Activated naive CD4-positive, alpha-beta T cell treated with anti-CD3 and anti-CD28 coated beads, Interleukin-2, amount 50 U/mL, for 16 hours (primary cell): ENCODE data around the gene LTBP2.

Experiments
- DNase-seq: peaks from one replicate; pipeline ENCODE4 v3.0.0-alpha.2; 2020

Gene LTBP2

DNA sequence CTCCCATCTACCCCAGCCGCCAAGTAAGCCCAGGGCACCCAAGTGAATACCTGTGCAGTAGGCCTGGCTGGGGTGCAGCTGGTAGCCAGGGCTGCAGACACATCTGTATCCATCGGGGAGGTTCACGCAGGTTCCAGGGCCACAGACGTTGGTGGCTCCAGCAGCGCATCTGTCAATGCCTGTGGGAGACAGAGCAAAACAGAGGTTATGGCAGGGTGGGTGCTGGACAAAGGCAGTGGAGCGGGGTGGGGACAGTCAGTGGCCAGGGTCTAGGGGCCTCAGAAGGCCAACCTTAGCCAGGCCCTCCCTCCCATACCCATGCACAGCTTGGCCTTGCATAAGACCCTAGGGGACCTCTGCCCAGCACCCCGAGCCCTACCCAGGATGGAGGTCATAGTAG lies 89.3 kb downstream of the LTBP2 start:
- no peak for DNase-seq

DNA sequence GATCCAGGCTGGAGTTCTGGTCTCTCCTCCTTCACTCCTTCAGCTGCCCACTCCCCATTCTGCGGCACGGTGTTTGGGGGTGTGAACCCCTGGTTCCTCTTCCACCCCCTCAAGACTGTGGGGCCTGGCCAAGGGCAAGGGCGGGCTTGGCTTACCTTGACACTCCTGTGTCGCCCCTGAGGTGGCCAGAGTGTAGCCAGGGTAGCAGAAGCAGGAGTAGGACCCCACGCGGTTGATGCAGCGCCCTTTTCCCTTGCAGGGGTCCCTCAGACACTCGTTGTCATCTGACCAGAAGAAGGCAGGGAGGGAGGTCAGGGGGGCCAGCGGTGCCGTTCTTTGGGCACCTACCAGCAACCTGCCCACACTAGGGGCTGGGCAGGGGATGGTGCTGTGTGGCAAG lies 90.3 kb downstream of the LTBP2 start:
- DNase-seq: no peak

DNA sequence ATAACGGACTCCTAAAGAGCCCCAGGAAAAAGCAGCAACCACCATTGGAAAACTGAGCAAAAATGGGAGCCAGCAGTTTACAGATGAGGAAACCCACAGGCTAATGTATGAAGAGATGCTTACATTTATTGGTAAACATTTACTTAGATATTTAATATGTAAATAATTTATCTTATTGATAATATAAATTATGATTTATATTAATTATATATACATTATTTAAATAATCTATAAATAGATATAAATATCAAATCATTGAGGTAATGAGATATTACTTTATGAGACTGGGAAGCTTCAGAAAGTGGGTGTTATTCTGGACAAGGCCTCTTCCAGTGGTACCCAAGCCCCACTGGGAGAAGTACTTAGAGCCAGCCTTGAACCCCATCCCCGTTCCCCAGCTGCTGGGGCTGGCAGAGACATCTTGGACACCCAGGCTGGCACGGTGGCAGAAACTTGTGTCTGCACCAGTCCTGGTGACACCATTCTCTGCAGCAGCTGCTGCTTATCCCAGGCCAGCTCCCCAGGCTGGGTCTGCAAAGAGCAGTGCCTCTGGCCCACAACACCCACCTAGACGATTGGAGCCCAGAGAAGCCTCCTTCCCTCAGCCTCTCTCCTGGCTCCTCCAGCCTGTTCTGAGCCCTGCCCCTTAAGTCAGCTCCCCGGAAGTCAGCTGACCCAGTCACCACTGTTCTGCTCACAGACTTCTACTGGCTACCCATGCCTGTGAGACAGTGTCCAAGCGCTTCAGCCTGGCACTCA lies 92.5 kb downstream of the LTBP2 start:
- DNase-seq: no peak

DNA sequence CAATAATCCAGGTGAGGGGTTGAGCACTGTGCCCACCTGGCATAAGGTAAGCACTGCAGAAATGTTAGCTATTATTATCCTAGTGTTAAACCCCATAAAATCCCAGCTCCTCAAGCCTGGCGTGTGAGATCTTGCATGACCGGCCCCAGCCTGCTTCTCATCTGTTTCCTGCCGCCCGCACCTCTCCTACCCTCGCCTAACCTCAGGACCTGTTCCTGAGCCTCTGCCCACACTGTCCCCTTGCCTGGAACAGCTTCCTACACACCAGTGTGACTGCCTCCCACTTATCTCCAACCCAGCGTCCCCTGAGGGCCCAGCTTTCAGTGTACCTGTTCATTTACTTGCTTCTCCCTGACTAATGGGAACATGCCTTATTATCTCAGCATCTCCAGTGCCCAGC lies 93.8 kb downstream of the LTBP2 start:
- DNase-seq: no peak

DNA sequence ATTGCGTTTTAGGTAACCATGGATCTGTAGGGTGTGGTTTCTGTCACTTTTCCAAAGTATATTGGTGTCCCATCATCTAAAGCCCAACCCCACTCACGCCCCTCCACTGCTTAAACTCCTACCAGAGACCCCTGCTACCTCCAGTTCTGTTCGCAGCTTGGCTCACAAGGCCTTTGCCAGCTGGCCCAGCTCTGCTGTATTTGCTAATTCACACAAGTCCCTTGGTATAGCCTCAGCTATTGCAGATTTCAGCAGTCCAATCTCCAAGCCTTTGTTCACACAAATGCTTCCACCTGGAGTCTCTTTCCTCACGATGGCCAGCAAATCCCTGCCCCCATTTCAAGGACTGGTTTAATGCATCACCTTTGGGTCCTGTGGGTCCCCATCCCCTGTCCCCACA lies 94.3 kb downstream of the LTBP2 start:
- no peak for DNase-seq

DNA sequence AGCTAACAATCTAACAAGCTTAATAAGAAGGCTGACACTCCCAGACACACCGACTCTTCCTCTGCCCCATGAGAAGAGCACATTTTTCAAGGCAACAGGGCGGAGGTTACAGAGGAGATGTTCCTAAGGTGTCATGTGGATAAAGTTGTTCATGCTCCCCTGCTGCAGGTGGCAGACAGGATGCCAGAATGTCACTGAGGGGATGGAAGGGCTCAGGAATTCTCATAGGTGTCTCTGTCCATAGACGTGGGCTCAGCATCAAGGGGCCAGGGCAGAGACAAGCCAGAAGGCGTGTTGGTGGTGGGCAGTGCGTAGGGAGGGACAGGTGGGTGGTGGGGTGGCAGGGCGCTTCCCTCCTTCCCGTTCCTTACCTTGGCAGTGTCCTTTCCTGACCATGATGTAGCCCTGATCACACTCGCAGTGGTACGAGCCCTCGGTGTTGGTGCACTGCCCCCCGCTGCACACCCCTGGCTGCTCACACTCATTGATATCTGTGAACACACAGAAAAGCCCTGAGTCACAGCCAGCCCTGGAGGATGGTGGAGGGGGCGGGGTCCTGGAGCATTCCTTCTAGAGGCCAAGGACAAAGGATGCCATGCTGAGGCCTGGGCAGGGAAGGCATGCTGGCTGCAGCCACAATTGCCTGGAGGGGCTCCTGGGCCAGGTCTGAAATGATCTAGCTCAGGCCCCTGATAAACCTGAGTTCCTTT lies 95.4 kb downstream of the LTBP2 start:
- DNase-seq: no peak

DNA sequence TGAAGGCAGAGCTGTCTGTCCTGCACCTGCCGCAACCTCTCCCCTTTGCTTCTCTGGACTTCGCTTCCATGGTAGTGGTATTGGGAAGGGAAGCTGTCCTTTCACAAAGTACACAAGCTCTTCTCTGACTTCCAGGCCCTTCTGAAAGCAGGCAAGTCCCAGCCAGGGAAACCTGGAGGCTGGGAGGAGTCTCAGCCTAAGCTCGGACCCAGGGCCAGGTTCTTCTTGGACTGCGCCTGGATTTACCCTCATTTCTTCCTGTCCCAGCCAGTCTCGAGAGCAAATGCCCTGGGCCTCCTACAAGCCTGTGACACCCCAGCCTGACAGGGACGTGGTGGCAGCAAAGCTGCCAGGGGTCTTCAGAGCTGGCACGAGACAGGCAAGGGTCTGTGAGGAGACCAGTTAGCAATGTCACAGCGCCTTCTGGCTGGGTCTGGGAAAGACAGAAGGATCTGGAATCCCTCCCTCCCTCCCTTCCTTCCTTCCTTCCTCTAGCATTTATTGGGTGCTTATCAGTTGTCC lies 96.1 kb downstream of the LTBP2 start:
- DNase-seq: no peak

DNA sequence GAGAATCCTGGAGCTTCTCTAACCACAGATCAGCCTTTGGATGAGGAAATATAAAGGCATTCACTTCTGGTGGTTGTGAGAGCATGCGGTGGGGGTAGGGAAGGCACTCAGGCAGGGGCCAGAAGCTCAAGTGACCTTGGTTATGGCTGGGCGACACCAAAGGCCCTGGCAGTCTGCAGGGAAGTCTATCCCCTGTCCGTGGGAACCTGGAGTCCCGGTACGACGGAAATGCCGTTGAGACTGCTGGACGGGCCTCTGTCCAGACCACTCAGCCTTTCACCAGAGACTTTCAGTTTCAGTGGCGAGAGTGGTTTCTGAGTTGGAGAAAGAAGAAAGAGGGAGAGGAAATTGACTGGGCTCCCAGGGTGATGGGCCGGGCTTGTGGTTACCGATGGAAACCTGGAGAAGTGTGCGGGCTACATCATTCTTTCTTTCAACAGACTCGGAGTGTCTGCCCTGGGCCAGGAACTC lies 97.5 kb downstream of the LTBP2 start:
- no peak for DNase-seq

DNA sequence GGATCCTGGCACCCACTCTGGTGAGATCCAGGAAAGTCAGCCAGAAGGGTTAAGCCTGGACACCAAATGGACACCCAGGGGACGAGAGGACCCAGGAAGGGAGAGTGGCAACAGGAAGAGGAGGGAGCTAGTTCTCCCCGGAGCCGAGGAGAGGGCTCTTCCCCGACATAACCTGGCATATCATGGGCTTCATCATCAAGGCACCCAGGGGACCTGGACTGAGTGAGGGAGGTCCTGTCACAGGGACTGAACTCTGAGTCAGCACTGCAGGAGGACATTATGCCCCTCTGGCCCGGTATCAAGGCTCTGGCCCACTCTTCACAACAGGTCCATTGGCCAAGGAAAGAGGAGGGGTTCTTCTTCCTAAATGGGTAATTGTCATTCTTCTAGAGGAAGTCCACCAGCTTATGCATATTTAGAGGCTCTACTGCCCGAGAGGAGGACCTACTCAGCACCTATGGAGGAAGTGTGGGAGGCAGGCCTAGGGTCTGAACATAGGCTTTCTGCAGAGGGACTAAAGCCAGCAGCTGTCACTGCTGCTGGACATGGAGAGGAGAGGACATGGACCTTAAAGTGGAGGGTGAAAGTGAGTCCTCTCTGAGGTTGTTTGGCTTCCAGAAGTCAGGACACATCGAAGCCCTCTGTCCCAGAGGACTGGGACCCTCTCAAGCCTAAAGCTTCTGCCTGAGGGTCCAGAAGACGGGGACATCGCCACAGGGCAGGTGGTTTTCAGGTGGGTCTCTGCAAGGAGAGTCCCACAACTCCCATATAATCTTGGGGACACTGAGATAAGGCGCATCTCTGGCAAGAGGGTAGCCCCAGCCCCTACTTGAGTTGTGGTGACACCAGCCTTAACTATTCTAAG lies 99.8 kb downstream of the LTBP2 start:
- DNase-seq: no peak

DNA sequence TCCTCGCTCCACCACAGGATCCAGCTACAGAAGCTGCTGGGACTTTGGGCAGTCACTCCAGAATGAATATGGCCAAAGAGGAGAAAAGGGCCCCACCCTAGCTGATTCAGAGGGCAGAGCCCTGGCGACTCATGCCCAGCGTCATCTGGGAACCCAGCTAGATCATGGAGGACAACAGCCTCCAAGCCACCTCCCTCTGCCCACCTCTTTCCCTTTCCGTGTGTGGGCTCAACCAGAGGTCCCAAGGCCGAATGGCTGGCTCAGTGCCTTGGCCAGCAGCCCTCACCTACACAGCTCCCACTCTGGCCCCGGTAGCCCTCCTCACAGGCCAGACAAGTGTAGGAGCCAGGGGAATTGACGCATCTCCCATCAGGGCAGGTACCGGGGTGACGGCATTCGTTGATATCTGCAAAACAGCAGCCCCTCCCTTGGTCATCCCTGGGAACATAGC lies 101.1 kb downstream of the LTBP2 start:
- DNase-seq: no peak

DNA sequence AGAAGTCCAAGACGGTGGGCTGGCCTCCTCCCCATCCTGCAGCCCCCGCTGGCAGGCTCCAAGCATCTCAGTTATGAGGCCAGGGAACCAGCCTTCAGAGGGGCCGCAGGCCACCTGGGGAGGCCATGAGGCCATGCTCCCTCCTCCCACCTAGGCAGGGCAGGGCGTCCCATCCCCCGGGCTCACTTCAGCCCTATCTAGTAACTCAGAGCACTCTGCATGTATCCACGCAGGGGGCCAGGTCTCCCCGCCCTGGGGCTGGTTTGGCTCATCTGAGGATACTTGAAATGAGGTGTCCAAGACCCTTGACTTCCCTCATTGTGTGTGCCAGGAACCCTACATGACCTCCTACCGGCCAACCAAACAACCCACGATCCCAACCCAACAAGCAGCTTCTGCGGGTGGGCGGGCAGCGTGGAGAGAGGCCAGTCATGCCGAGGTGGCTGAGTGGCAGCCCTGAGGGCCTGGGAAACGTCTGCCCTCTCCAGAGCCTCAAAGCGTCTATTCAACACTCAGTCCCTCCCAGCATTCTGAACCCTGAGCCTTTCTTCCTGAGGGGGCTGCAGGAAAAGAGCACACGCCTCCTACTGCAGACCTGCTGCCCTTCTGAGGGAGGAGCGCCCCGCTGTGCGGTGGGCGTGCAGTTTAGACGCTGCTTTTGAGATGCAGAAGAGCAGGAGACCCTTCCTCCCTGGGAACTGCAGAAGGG lies 101.7 kb downstream of the LTBP2 start:
- DNase-seq: no peak

DNA sequence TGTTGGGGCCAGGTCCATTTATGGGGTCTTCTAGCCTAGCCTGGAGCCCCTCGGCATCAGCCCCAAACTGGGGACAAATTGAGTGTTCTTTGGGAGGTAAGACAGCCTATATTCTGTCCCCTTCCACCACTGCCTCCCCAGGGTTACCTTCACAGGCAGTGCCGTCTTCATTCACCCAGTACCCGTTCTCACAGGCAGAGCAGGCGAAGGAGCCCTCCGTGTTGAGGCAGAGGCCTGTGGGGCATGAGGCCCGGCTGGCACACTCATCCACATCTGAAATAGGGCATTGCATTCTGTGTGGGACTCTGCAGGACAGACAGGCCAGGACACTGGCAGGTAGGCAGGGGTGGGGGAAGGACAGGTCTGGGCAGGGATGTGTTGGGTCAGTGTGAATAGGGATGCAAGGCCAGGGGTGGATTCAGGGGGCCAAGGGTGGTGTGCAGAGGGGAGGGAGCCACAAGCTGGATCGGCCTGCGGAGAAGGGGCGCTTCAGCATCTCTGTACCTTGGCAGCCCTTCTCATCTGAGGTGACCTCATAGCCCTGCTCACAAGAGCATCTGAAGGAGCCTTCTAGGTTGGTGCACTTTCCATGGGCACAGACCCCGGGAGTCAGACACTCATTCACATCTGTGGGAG lies 102.3 kb downstream of the LTBP2 start:
- DNase-seq: no peak

DNA sequence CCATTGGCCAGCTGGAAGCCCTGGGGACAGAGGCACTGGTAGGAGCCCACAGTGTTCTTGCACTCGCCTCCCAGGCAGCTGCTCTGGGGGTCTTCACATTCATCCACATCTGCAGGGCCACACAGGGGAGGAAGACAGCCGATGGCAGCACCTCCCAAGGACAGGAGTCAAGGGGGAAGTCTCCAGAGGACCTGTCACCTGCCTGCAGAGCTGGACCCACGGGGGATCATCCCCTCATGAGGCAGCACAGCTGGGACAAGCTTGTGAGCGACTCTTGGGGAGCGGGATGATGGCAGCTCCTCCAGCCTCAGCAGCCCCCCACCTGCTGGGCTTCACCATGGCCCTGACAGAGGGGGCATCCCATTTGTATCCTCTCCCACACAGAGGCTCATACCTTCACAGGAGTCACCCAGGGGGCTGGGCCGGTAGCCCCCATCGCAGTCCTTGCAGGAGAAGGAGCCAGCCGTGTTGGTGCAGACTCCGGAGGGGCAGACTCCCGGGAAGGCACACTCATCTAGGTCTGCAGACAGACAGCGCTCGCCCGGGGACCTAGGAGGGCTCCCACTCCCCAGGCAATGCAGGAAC lies 103.1 kb downstream of the LTBP2 start:
- no peak for DNase-seq

DNA sequence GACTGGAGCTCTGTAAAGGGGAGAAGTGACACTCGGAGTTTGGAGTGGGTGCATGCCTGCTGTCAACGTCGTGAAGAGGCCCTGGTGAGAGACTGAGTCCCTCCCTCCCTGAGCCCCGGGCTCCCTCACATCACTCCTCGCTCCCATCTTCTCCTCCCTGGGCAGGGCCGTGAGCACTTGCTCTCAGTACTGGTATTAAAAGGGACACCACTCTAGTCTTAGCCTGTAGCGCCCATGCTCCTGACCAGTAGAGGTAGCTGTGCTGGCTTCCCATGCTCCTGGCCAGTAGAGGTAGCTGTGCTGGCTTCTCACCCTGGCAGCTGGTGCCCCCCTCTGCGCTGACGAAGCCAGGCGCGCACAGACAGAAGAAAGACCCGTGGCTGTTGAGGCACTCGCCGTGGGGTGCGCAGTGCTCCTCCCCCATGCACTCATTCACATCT lies 103.7 kb downstream of the LTBP2 start:
- no peak for DNase-seq

DNA sequence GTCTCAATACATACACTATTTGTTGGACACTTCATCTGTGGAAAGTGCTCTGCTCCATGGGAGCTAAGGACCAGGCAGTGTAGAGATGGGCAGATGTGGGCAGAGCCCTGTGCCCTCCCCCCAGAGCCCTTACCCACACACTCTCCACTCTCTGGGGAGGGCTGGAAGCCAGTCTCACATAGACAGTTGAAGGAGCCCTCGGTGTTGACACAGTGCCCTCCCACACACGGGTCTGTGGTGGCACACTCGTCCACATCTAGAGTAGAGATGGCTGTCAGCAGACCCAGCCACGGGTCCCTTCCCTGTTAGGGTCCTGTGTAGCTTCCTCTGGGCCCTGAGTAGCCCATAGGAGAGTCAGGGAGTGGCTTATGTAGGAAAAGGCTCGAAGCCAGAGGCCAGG lies 104.2 kb downstream of the LTBP2 start:
- no peak for DNase-seq

DNA sequence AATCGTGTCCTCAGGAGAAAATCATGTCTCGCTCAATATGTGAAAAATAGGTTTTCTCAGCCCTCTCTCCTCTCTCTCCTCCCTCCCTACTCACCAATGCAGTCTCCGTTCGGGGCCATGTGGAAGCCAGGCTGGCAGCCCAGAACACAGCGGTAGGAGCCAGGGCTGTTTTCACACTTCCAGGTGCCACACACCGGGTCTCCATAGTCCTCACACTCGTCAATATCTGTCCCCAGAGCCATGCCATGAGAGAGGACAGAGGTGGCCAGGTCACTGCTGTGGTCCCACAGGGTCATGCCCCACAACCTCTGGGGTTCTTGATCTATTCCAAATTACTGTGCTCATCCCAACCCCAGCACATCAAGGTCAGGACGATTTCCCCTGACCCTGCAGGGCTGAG lies 105.0 kb downstream of the LTBP2 start:
- DNase-seq: no peak

DNA sequence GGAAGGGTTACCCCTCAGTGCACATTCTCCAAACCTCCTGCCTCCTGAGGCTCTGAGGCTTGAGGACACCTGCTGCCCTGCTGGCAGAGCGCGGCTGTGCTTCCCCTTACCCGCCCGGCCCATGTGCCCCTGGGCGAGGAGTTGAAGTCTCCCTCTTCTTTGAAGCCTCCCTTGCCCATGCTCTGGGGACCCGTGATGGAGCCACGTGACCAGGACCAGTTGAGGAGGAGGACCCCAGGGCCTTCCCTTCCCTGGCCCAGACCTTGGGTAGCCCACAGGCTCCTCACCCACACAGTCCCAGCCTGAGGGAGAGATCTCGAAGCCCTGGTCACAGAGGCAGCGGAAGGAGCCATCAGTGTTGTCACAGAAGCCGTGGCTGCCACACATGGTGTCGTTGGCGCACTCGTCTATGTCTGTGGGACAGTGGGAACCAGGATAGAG lies 105.6 kb downstream of the LTBP2 start:
- DNase-seq: no peak

DNA sequence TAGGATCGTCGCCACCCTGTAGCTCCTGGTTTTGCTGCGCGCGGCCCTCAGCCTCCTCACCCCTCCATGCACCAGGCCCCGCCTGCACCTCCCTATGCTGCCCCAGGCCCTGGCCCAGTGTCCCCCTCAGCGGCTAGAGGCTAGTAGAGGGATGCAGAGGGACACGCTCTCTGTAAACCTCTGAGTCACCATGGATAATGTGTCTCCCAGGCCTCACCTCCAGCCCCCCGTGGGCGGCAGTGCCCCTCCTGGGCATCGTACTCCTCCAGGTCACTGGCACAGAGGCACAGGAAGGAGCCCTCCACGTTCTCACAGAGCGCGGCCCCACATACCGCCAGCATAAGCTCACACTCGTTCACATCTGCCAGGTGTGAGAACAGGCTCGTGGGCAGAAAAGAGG lies 106.2 kb downstream of the LTBP2 start:
- DNase-seq: no peak

DNA sequence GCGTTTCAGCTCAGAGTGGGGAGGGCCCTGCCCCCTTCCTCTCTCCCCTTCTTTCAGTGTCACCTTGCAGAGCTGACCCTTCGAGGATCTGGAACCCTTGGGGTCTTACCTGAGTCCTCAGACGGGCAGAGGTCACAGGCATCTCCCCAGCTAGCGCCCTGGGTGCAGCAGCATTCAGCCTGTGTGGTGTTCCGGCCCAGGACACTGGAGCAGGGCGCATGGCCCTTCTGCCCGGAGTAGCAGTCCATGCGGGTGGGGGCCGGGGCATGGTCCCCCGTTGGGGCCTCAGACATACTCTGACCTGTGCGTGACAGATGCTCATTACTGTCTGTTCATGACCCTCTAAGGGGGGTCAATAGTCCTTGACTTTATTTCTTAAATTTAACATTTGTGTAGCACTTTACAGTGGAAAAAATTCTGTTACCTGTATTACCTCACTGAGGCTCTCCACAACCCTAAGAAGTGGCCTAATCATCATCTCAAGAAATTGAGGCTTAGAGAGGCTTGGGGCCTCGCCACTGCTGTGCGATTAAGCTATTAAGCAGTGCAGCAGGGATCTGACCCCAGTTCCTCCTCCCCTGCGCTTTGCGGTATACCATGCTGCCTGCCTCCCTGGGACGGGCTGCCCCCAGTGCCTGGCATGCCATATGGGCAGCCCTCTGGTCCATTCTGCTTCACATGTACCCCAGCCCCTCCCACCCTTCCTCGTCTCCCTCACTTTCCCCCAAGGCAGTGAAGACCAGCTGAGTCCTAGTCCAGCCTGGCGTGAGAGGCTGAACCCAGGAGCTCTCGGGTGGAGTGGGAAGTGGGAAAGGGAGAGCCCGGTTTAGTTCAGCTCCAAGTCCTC lies 106.9 kb downstream of the LTBP2 start:
- DNase-seq: peak; percentile 1

DNA sequence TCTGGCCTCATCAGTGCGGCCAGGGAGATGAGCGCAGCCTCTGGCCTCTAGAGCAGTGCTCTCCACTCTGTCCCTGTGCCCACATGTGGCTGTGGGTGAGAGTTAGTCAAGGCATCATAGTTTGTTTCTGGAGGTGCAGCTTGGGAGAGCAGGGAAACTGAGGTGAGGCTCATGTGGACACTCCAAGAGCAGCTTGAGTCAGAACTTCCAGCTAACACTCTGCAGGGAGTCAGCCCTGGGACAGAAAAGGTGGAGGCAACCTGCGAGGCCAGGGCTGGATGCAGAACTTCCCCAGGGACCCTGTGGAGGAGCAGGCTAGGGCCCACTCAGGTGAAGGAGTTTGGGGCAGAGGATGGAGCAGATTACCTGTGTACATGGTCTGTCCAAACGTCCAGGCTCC lies 107.6 kb downstream of the LTBP2 start:
- peak; percentile 2 for DNase-seq

DNA sequence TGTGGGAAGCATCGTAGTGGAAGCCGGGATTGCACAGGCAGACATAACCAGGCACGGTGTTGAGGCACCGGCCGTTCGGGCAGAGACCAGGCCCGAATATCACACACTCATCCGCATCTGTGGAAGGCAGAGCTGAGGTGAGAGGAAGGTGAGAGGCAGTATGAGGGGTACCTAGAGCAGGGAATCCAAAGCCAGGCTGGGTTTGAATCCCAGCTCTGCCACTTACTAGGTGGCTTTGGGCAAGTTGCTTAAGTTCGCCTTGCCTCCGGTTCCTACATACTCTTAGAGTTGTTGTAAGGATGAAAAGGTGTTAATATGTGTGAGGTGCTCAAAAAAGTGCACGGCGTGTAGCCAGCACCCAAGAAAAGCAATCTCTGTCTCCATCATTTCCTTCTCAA lies 108.1 kb downstream of the LTBP2 start:
- peak; percentile 4 for DNase-seq
